DND-41 (cell line): ENCODE measurements around the gene ACVRL1.

Experiments used
- ATAC-seq: fragments of 200-7000 bp; cut with Tn5 transposase; 3 replicates; pipeline ENCODE4 v1.9.1; 2021; ENCODE audit warnings: low read depth; ENCODE audit not compliant: insufficient read depth
- DNase-seq: peaks from one replicate; pipeline ENCODE4 v3.0.0-alpha.2; 2020
- H2AFZ ChIP-seq: 2 replicates; pipeline ENCODE4 v1.6.0; 2012; ENCODE audit warnings: low read depth, low read length
- H3K27ac ChIP-seq: 2 replicates; pipeline ENCODE4 v1.5.1; 2012; ENCODE audit warnings: low read length, inconsistent platforms
- H3K27me3 ChIP-seq: fragments of 200-600 bp; sonication (generic); 2 replicates; pipeline ENCODE4 v1.6.0; 2012; ENCODE audit warnings: low read length, mild to moderate bottlenecking, inconsistent platforms; ENCODE audit not compliant: insufficient read depth, poor library complexity
- H3K36me3 ChIP-seq: 2 replicates; pipeline ENCODE4 v1.5.1; 2012; ENCODE audit warnings: low read length, inconsistent platforms; ENCODE audit not compliant: insufficient read depth
- H3K4me1 ChIP-seq: 2 replicates; pipeline ENCODE4 v1.5.1; 2012; ENCODE audit warnings: mild to moderate bottlenecking, low read length; ENCODE audit not compliant: insufficient read depth
- H3K4me2 ChIP-seq: 2 replicates; pipeline ENCODE4 v1.6.0; 2012; ENCODE audit warnings: mild to moderate bottlenecking, moderate library complexity, low read length, inconsistent platforms; ENCODE audit not compliant: insufficient read depth
- H3K4me3 ChIP-seq, 2 experiments: fragments of 200-600 bp in 1 of 2; shearing (Covaris generic) in 1 of 2; 2 replicates each; pipeline ENCODE4 v1.5.1; 2012 to 2016; ENCODE audit warnings: inconsistent platforms in 2 of 2, low read length in 2 of 2, mild to moderate bottlenecking in 2 of 2, low read depth in 1 of 2, moderate library complexity in 1 of 2
- H3K79me2 ChIP-seq: 2 replicates; pipeline ENCODE4 v1.6.0; 2012; ENCODE audit warnings: low read length, inconsistent platforms; ENCODE audit not compliant: insufficient read depth
- H3K9ac ChIP-seq: 2 replicates; pipeline ENCODE4 v1.6.0; 2012; ENCODE audit warnings: low read depth, mild to moderate bottlenecking, inconsistent platforms, low read length, moderate library complexity
- H3K9me3 ChIP-seq: 2 replicates; pipeline ENCODE4 v1.5.1; 2012; ENCODE audit warnings: low read length, moderate library complexity, mild to moderate bottlenecking, inconsistent platforms; ENCODE audit not compliant: insufficient read depth, severe bottlenecking
- H4K20me1 ChIP-seq: 2 replicates; pipeline ENCODE4 v1.6.0; 2012; ENCODE audit warnings: low read length; ENCODE audit not compliant: insufficient read depth
- CTCF ChIP-seq: IDR thresholded peaks from 2 replicates; pipeline ENCODE4 v1.5.1; 2012; ENCODE audit warnings: borderline replicate concordance, low read length, moderate library complexity, mild to moderate bottlenecking; ENCODE audit not compliant: poor library complexity, severe bottlenecking; ENCODE audit errors: extremely low read depth
- EZH2 ChIP-seq: IDR thresholded peaks from 3 replicates; pipeline ENCODE4 v1.6.1; 2012; ENCODE audit warnings: borderline replicate concordance, low read depth, mild to moderate bottlenecking, moderate library complexity, low read length, inconsistent platforms; ENCODE audit not compliant: severe bottlenecking

The ACVRL1 gene

GRCh38 chr12:51926718-51927117, 19.4 kb downstream of the ACVRL1 start:
- DNase-seq (peak; percentile 13), ATAC-seq (no peak)
- no peak overlapping the region for H2AFZ ChIP-seq

GRCh38 chr12:51932218-51933076, 25.1 kb downstream of the ACVRL1 start:
- no peak for DNase-seq
- Histone ChIP-seq H3K27me3 (no peaks in the 10 kb centered on the region), H3K4me1 (no peaks in the 10 kb centered on the region), H3K4me2 (no peak overlapping the region), H2AFZ (no peak overlapping the region), H3K9me3 (no peaks in the 10 kb centered on the region), H3K4me3 (no peak overlapping the region), H4K20me1 (no peaks in the 10 kb centered on the region; the same call in 1 of the 2 replicates), H3K36me3 (no peaks in the 10 kb centered on the region), H3K9ac (no peak overlapping the region), H3K79me2 (no peaks in the 10 kb centered on the region), H3K27ac (no peak overlapping the region)
- TF ChIP-seq CTCF: no peak
- ATAC-seq: no peak

More at GRCh38 chr12:51926718-51927117, 19.4 kb downstream of the ACVRL1 start:
- Histone ChIP-seq H3K4me1 (no peaks in the 10 kb centered on the region), H3K4me3 (no peak overlapping the region), H3K9ac (no peak overlapping the region), H3K36me3 (no peaks in the 10 kb centered on the region), H4K20me1 (no peaks in the 10 kb centered on the region), H3K27me3 (no peaks in the 10 kb centered on the region), H3K79me2 (no peaks in the 10 kb centered on the region), H3K27ac (no peak overlapping the region), H3K9me3 (no peaks in the 10 kb centered on the region), H3K4me2 (no peak overlapping the region)
- no peak for TF ChIP-seq EZH2
- peak; percentile 53 for TF ChIP-seq CTCF

GRCh38 chr12:51934080-51934479, 26.8 kb downstream of the ACVRL1 start:
- Histone ChIP-seq H3K9me3 (no peaks in the 10 kb centered on the region), H3K4me3 (no peak overlapping the region), H3K36me3 (no peaks in the 10 kb centered on the region), H3K79me2 (no peaks in the 10 kb centered on the region), H4K20me1 (no peaks in the 10 kb centered on the region; the same call in none of the 2 replicates), H3K4me1 (no peaks in the 10 kb centered on the region), H3K27ac (no peak overlapping the region), H2AFZ (no peak overlapping the region), H3K4me2 (no peak overlapping the region), H3K27me3 (peaks cover 13% of the 10 kb centered on the region), H3K9ac (no peak overlapping the region)
- DNase-seq (no peak), ATAC-seq (no peak)
- no peak for TF ChIP-seq EZH2
- TF ChIP-seq CTCF: no peak
